ENCODE data around the gene VAC14. TPM values are rescaled to one million over a fixed set of nuclear protein-coding genes. Genes with fewer than 3 reads are reported as not detected.

Gene VAC14
- total and polyA plus RNA-seq, 2 of the 8 experiments (the other 6 are each of a cell fraction or from before 2014, with no cell fraction given), result 56.0 to 108 TPM

- TF ChIP-seq CHD7 (IDR thresholded peaks at IDR 0.05; ENCODE audit: insufficient replicate concordance, low read length) (no peak), RXRA (IDR thresholded peaks at IDR 0.05; ENCODE audit: insufficient read depth, low read depth, low read length) (no peak), EP300 (IDR thresholded peaks at IDR 0.05; ENCODE audit: borderline replicate concordance in 1 of 2, low read depth in 2 of 2, low read length in 2 of 2) (no peak), KDM1A (IDR thresholded peaks at IDR 0.05; ENCODE audit: borderline replicate concordance, low read length) (no peak), CREB1 (IDR thresholded peaks at IDR 0.05) (peak; percentile 66), CTCF (IDR thresholded peaks at IDR 0.05; ENCODE audit: control extremely low read depth in 1 of 3, insufficient read depth in 1 of 3, low read depth in 1 of 3, low read length in 3 of 3) (no peak), GABPA (IDR thresholded peaks at IDR 0.05; ENCODE audit: borderline replicate concordance, insufficient read depth, low read length) (no peak), KDM4A (IDR thresholded peaks at IDR 0.05; ENCODE audit: low read depth, low read length, severe bottlenecking) (no peak)
Measured at GRCh38 chr16:70778901-70779309, 22.1 kb downstream of the VAC14 start (continued).
